ENCODE measurements around the gene ADGRD1.
"Not testable (repeated sequence)": the region's sequence is repeated elsewhere in the genome, so short reads cannot be mapped to it uniquely, and the experiment has no call there.

The ADGRD1 gene

GRCh38 chr12:130988261-130988660 is 34.6 kb downstream of the ADGRD1 start:
- no peak for DNase-seq

- no peak for DNase-seq
Observed at GRCh38 chr12:130988751-130989150, 35.0 kb downstream of the ADGRD1 start.

- DNase-seq: no peak
Observed at GRCh38 chr12:130989391-130989790, 35.7 kb downstream of the ADGRD1 start.

- no peak for DNase-seq
Observed at GRCh38 chr12:130990034-130990433, 36.3 kb downstream of the ADGRD1 start.

- DNase-seq: no peak
Observed at GRCh38 chr12:130992448-130992847, 38.7 kb downstream of the ADGRD1 start.

- DNase-seq: no peak
Observed at GRCh38 chr12:130992979-130993538, 39.4 kb downstream of the ADGRD1 start.

- no peak for DNase-seq
Observed at GRCh38 chr12:130993759-130994670, 40.3 kb downstream of the ADGRD1 start.

GRCh38 chr12:130994821-130995375 is 41.2 kb downstream of the ADGRD1 start:
- no peak for DNase-seq

GRCh38 chr12:130995386-130995969 is 41.8 kb downstream of the ADGRD1 start:
- DNase-seq: not testable (repeated sequence)

- DNase-seq: no peak
Observed at GRCh38 chr12:130998136-130998535, 44.4 kb downstream of the ADGRD1 start.

- DNase-seq: no peak
Observed at GRCh38 chr12:131000000-131000486, 46.3 kb downstream of the ADGRD1 start.

GRCh38 chr12:131001493-131001892 is 47.8 kb downstream of the ADGRD1 start:
- no peak for DNase-seq

GRCh38 chr12:131002216-131002631 is 48.5 kb downstream of the ADGRD1 start:
- no peak for DNase-seq

GRCh38 chr12:131003036-131003715 is 49.5 kb downstream of the ADGRD1 start:
- no peak for DNase-seq

GRCh38 chr12:131003716-131004045 is 50.0 kb downstream of the ADGRD1 start:
- no peak for DNase-seq

- no peak for DNase-seq
Observed at GRCh38 chr12:131004166-131004565, 50.5 kb downstream of the ADGRD1 start.

- DNase-seq: no peak
Observed at GRCh38 chr12:131005161-131006035, 51.7 kb downstream of the ADGRD1 start.

GRCh38 chr12:131006036-131006735 is 52.5 kb downstream of the ADGRD1 start:
- DNase-seq: no peak

- DNase-seq: no peak
Observed at GRCh38 chr12:131007031-131007739, 53.5 kb downstream of the ADGRD1 start.

GRCh38 chr12:131007740-131008117 is 54.0 kb downstream of the ADGRD1 start:
- DNase-seq: no peak
